ENCODE measurements around the gene CMSS1.

DNA sequence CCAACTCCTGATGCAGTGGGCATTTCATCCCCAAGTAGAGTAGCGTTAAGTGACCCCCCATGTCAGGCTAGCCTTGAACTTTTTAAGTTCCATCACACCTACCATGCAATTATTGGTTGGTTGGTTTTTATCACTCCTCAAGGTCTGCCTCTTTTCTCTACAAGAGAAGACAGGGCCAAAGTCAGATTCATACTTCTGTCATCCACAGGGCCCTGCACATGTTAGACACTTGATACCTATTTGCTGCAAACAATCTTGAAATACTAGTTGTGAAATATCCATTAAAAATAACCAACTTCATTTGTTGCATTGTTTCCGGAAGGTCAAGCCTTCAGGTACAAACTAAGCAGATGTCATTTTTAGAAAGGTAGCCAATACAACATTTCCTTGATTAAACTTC is 1.2 kb downstream of the CMSS1 start:
- no peak for TF ChIP-seq POLR2A (IDR thresholded peaks at IDR 0.05)
- TF ChIP-seq, protein P1, sequence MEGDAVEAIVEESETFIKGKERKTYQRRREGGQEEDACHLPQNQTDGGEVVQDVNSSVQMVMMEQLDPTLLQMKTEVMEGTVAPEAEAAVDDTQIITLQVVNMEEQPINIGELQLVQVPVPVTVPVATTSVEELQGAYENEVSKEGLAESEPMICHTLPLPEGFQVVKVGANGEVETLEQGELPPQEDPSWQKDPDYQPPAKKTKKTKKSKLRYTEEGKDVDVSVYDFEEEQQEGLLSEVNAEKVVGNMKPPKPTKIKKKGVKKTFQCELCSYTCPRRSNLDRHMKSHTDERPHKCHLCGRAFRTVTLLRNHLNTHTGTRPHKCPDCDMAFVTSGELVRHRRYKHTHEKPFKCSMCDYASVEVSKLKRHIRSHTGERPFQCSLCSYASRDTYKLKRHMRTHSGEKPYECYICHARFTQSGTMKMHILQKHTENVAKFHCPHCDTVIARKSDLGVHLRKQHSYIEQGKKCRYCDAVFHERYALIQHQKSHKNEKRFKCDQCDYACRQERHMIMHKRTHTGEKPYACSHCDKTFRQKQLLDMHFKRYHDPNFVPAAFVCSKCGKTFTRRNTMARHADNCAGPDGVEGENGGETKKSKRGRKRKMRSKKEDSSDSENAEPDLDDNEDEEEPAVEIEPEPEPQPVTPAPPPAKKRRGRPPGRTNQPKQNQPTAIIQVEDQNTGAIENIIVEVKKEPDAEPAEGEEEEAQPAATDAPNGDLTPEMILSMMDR (IDR thresholded peaks at IDR 0.05), result no peak

All from right lobe of liver (tissue), 4 donors.